Measurements from ENCODE around the gene ALOX12.
"Not testable (repeated sequence)": the region's sequence is repeated elsewhere in the genome, so short reads cannot be mapped to it uniquely, and the experiment has no call there.

The ALOX12 gene

DNA sequence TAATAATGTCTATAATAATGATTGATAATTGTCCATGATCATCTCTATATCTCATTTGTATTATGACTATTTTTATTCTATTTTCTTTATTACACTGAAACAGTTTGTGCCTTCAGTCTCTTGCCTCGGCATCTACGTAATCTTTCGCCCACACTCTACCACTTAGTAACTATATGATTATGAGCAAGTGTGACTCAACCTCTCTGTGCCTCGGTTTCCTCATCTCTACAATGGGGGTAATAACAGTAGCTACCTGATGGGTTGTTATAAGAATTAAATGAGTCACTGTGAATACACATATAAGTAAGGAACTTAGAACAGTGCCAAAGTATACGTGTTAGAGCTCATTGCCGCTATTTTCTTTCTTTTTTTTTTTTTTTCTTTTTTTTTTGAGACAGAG lies 51.7 kb downstream of the ALOX12 start:
- no peak for DNase-seq

DNA sequence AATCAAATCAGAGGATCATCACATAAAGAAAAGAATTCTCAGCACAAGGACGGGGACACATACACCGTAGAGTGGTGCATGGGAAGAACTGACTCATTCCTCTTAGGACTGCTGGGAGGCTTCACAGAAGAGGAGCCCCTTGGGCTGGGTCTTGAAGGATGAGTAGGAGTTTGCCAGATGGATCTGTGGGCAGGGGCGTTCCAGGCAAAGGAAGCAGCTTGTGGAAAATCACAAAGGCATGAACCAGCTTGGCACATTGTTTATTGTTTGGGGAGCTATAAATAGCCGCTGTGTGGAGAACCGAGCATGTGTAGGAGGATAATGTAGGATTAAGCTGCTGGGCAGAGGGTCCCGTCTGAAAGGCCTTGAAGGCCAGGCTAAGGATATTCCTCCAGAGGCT lies 53.1 kb downstream of the ALOX12 start:
- DNase-seq: no peak

GRCh38 chr17:7050583-7050982 lies 54.7 kb downstream of the ALOX12 start:
- DNase-seq: not testable (repeated sequence)

DNA sequence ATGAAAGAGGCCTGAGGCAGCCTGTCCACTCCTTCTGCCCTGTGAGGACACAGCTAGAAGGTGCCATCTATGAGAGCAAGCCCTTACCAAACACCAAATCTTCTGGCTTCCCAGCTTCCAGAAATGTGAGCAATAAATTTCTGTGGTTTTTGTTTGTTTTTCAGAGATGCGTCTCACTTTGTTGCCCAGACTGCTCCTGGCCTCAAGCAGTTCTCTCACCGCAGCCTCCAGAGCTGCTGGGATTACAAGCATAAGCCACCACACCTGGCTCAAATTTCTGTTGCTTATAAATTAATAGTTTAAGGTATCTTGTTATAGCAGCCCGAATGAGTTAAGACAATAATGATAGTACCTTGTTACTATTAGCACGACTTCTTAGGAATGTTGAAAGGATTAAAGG lies 60.5 kb downstream of the ALOX12 start:
- no peak for DNase-seq

- no peak for DNase-seq
Observed at GRCh38 chr17:7058831-7059447, 63.1 kb downstream of the ALOX12 start.
